SK-N-SH treated with all-trans-retinoic acid at 6 μM for 48 hours (cell line): ENCODE measurements around the gene DCLRE1C.

Source experiments
- ATAC-seq: fragments of 200-7000 bp; cut with Tn5 transposase; 3 replicates; pipeline ENCODE4 v1.9.1; 2020; ENCODE audit warnings: mild to moderate bottlenecking, moderate library complexity
- ARNTL ChIP-seq: fragments of 450-650 bp; formaldehyde crosslinking; IDR thresholded peaks from 2 replicates; pipeline ENCODE4 v1.5.0; 2020; ENCODE audit warnings: low read depth, mild to moderate bottlenecking, moderate library complexity, borderline replicate concordance
- BACH2 ChIP-seq: fragments of 250-450 bp; sonication (Bioruptor Pico); IDR thresholded peaks from 2 replicates; pipeline ENCODE4 v1.9.0; 2021; ENCODE audit warnings: mild to moderate bottlenecking, borderline replicate concordance
- CSDC2 ChIP-seq: fragments of 250-450 bp; sonication (Bioruptor Pico); IDR thresholded peaks from 2 replicates; pipeline ENCODE4 v1.5.0; 2020; ENCODE audit warnings: mild to moderate bottlenecking, moderate library complexity
- ESRRG ChIP-seq: fragments of 250-450 bp; sonication (Bioruptor Pico); IDR thresholded peaks from 2 replicates; pipeline ENCODE4 v1.6.1; 2021; ENCODE audit warnings: mild to moderate bottlenecking
- GLIS3 ChIP-seq: fragments of 250-450 bp; sonication (Bioruptor Pico); IDR thresholded peaks from 2 replicates; pipeline ENCODE4 v1.5.0; 2020; ENCODE audit warnings: mild to moderate bottlenecking, moderate library complexity
- ISL1 ChIP-seq: fragments of 250-450 bp; sonication (Bioruptor Pico); IDR thresholded peaks from 2 replicates; pipeline ENCODE4 v2.1.2; 2022; ENCODE audit warnings: mild to moderate bottlenecking, moderate library complexity
- OSR1 ChIP-seq: fragments of 250-450 bp; sonication (Bioruptor Pico); IDR thresholded peaks from 2 replicates; pipeline ENCODE4 v1.8.0; 2022; ENCODE audit warnings: moderate library complexity, mild to moderate bottlenecking, inconsistent platforms
- PPARA ChIP-seq: fragments of 250-450 bp; sonication (Bioruptor Pico); IDR thresholded peaks from 2 replicates; pipeline ENCODE4 v1.5.0; 2020; ENCODE audit warnings: mild to moderate bottlenecking, borderline replicate concordance
- RARB ChIP-seq: fragments of 250-450 bp; sonication (Bioruptor Pico); IDR thresholded peaks from 2 replicates; pipeline ENCODE4 v1.8.0; 2021; ENCODE audit warnings: mild to moderate bottlenecking, moderate library complexity
- SNAI2 ChIP-seq: fragments of 250-450 bp; sonication (Bioruptor Pico); IDR thresholded peaks from 2 replicates; pipeline ENCODE4 v1.5.0; 2020; ENCODE audit warnings: mild to moderate bottlenecking, moderate library complexity
- TCF4 ChIP-seq: fragments of 250-450 bp; sonication (Bioruptor Pico); IDR thresholded peaks from 2 replicates; pipeline ENCODE4 v1.8.0; 2021; ENCODE audit warnings: mild to moderate bottlenecking, moderate library complexity, borderline replicate concordance
- TOX ChIP-seq: fragments of 250-450 bp; sonication (Bioruptor Pico); IDR thresholded peaks from 2 replicates; pipeline ENCODE4 v1.8.0; 2021; ENCODE audit warnings: mild to moderate bottlenecking, moderate library complexity, borderline replicate concordance
- ZC3H10 ChIP-seq: fragments of 250-450 bp; sonication (Bioruptor Pico); IDR thresholded peaks from 2 replicates; pipeline ENCODE4 v1.5.1; 2021; ENCODE audit warnings: mild to moderate bottlenecking, moderate library complexity
- ZFP3 ChIP-seq: fragments of 250-450 bp; sonication (Bioruptor Pico); IDR thresholded peaks from 2 replicates; pipeline ENCODE4 v1.5.0; 2020; ENCODE audit warnings: mild to moderate bottlenecking, moderate library complexity
- ZFP30 ChIP-seq: fragments of 450-650 bp; formaldehyde crosslinking; IDR thresholded peaks from 2 replicates; pipeline ENCODE4 v1.5.0; 2022; ENCODE audit warnings: mild to moderate bottlenecking, moderate library complexity
- ZNF565 ChIP-seq: fragments of 450-650 bp; formaldehyde crosslinking; conservative IDR thresholded peaks from 2 replicates; pipeline ENCODE4 v1.5.0; 2020; ENCODE audit warnings: low read depth, mild to moderate bottlenecking, moderate library complexity
- ZNF70 ChIP-seq: fragments of 450-650 bp; formaldehyde crosslinking; IDR thresholded peaks from 2 replicates; pipeline ENCODE4 v1.5.0; 2020; ENCODE audit warnings: mild to moderate bottlenecking, moderate library complexity
- ZNF8 ChIP-seq: fragments of 450-650 bp; formaldehyde crosslinking; IDR thresholded peaks from 2 replicates; pipeline ENCODE4 v1.5.0; 2020; ENCODE audit warnings: mild to moderate bottlenecking, moderate library complexity
- TF ChIP-seq, protein P1 (sequence below): fragments of 250-450 bp; sonication (Bioruptor Pico); IDR thresholded peaks from 2 replicates; pipeline ENCODE4 v1.5.1; 2021; ENCODE audit warnings: mild to moderate bottlenecking, moderate library complexity
- TF ChIP-seq, protein P2 (sequence below): fragments of 250-450 bp; sonication (Bioruptor Pico); IDR thresholded peaks from 2 replicates; pipeline ENCODE4 v1.8.0; 2021; ENCODE audit warnings: low read depth, mild to moderate bottlenecking, moderate library complexity, borderline replicate concordance
- TF ChIP-seq, protein P3 (sequence below): fragments of 250-450 bp; sonication (Bioruptor Pico); IDR thresholded peaks from 2 replicates; pipeline ENCODE4 v1.8.0; 2020; ENCODE audit warnings: mild to moderate bottlenecking, moderate library complexity, borderline replicate concordance
- TF ChIP-seq, protein P4 (sequence below): fragments of 250-450 bp; sonication (Bioruptor Pico); IDR thresholded peaks from 2 replicates; pipeline ENCODE4 v1.5.0; 2020; ENCODE audit warnings: mild to moderate bottlenecking, moderate library complexity
- TF ChIP-seq, protein P5 (sequence below): fragments of 250-450 bp; sonication (Bioruptor Pico); IDR thresholded peaks from 2 replicates; pipeline ENCODE4 v1.5.1; 2020; ENCODE audit warnings: low read depth, mild to moderate bottlenecking, moderate library complexity

Gene DCLRE1C

DNA sequence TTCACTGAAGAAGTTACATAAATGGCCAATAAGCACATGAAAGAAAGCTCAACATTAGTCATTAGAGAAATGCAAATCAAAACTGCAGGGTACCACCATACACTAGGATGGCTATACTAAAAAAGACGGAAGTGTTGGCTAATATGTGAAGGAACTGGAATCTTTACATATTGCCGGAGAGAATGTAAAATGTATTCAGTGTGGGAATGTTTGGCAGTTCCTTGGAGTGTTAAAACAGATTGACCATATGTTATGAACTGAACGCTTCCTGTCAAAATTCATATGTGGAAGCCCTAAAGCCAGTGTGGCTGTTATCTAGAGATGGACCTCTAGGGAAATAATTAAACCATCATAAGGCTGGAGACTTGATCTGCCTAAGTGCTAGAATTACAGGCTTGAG is 42.1 kb downstream of the DCLRE1C start:
- no peak for ATAC-seq
- TF ChIP-seq ZNF565 = no peak
- no peak for TF ChIP-seq ISL1 (CRISPR knock-in tag)
- TF ChIP-seq OSR1 (CRISPR knock-in tag) = no peak
- TF ChIP-seq TOX (CRISPR knock-in tag) = no peak
- TF ChIP-seq, protein P1, sequence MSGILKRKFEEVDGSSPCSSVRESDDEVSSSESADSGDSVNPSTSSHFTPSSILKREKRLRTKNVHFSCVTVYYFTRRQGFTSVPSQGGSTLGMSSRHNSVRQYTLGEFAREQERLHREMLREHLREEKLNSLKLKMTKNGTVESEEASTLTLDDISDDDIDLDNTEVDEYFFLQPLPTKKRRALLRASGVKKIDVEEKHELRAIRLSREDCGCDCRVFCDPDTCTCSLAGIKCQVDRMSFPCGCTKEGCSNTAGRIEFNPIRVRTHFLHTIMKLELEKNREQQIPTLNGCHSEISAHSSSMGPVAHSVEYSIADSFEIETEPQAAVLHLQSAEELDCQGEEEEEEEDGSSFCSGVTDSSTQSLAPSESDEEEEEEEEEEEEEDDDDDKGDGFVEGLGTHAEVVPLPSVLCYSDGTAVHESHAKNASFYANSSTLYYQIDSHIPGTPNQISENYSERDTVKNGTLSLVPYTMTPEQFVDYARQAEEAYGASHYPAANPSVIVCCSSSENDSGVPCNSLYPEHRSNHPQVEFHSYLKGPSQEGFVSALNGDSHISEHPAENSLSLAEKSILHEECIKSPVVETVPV (CRISPR knock-in tag) = no peak
- TF ChIP-seq RARB (CRISPR knock-in tag) = no peak
- no peak for TF ChIP-seq ZC3H10 (CRISPR knock-in tag)
- TF ChIP-seq, protein P2, sequence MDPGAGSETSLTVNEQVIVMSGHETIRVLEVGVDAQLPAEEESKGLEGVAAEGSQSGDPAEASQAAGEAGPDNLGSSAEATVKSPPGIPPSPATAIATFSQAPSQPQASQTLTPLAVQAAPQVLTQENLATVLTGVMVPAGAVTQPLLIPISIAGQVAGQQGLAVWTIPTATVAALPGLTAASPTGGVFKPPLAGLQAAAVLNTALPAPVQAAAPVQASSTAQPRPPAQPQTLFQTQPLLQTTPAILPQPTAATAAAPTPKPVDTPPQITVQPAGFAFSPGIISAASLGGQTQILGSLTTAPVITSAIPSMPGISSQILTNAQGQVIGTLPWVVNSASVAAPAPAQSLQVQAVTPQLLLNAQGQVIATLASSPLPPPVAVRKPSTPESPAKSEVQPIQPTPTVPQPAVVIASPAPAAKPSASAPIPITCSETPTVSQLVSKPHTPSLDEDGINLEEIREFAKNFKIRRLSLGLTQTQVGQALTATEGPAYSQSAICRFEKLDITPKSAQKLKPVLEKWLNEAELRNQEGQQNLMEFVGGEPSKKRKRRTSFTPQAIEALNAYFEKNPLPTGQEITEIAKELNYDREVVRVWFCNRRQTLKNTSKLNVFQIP (CRISPR knock-in tag) = no peak
- no peak for TF ChIP-seq ZFP3
- TF ChIP-seq SNAI2 = no peak
- TF ChIP-seq BACH2 (CRISPR knock-in tag) = no peak
- TF ChIP-seq, protein P3, sequence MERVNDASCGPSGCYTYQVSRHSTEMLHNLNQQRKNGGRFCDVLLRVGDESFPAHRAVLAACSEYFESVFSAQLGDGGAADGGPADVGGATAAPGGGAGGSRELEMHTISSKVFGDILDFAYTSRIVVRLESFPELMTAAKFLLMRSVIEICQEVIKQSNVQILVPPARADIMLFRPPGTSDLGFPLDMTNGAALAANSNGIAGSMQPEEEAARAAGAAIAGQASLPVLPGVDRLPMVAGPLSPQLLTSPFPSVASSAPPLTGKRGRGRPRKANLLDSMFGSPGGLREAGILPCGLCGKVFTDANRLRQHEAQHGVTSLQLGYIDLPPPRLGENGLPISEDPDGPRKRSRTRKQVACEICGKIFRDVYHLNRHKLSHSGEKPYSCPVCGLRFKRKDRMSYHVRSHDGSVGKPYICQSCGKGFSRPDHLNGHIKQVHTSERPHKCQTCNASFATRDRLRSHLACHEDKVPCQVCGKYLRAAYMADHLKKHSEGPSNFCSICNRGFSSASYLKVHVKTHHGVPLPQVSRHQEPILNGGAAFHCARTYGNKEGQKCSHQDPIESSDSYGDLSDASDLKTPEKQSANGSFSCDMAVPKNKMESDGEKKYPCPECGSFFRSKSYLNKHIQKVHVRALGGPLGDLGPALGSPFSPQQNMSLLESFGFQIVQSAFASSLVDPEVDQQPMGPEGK (CRISPR knock-in tag) = no peak
- no peak for TF ChIP-seq CSDC2 (CRISPR knock-in tag)
- TF ChIP-seq, protein P4, sequence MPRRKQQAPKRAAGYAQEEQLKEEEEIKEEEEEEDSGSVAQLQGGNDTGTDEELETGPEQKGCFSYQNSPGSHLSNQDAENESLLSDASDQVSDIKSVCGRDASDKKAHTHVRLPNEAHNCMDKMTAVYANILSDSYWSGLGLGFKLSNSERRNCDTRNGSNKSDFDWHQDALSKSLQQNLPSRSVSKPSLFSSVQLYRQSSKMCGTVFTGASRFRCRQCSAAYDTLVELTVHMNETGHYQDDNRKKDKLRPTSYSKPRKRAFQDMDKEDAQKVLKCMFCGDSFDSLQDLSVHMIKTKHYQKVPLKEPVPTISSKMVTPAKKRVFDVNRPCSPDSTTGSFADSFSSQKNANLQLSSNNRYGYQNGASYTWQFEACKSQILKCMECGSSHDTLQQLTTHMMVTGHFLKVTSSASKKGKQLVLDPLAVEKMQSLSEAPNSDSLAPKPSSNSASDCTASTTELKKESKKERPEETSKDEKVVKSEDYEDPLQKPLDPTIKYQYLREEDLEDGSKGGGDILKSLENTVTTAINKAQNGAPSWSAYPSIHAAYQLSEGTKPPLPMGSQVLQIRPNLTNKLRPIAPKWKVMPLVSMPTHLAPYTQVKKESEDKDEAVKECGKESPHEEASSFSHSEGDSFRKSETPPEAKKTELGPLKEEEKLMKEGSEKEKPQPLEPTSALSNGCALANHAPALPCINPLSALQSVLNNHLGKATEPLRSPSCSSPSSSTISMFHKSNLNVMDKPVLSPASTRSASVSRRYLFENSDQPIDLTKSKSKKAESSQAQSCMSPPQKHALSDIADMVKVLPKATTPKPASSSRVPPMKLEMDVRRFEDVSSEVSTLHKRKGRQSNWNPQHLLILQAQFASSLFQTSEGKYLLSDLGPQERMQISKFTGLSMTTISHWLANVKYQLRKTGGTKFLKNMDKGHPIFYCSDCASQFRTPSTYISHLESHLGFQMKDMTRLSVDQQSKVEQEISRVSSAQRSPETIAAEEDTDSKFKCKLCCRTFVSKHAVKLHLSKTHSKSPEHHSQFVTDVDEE (CRISPR knock-in tag) = no peak
- TF ChIP-seq ARNTL = no peak
- TF ChIP-seq, protein P5, sequence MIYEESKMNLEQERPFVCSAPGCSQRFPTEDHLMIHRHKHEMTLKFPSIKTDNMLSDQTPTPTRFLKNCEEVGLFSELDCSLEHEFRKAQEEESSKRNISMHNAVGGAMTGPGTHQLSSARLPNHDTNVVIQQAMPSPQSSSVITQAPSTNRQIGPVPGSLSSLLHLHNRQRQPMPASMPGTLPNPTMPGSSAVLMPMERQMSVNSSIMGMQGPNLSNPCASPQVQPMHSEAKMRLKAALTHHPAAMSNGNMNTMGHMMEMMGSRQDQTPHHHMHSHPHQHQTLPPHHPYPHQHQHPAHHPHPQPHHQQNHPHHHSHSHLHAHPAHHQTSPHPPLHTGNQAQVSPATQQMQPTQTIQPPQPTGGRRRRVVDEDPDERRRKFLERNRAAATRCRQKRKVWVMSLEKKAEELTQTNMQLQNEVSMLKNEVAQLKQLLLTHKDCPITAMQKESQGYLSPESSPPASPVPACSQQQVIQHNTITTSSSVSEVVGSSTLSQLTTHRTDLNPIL (CRISPR knock-in tag) = no peak
- TF ChIP-seq, all 23 proteins: peak for 0

DNA sequence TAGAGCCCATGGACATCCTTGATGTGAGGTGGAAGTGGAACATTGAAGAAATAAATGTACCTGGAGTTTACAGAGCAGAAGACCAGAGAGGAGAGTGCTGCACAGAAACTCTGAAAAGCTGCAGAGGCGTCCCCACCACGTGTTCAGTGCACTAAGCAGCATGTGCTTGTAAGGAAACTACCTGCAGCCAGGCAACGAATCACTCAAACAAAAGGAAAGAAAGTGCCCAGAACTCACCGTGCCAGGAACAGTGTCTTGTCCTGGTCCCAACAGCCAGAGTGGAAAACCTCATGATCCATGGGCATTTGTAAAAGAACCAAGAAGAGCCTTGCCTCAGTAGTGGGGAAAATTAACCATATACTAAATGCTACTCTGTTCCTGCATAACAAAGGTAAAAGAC is 42.9 kb downstream of the DCLRE1C start:
- no peak for ATAC-seq
- TF ChIP-seq TCF4 (no peak), CSDC2 (CRISPR knock-in tag) (no peak), ZNF8 (CRISPR knock-in tag) (no peak), ESRRG (no peak), BACH2 (CRISPR knock-in tag) (no peak), GLIS3 (no peak), RARB (CRISPR knock-in tag) (no peak), ZFP3 (no peak), SNAI2 (no peak), ZNF70 (CRISPR knock-in tag) (no peak), ZFP30 (CRISPR knock-in tag) (no peak), PPARA (CRISPR knock-in tag) (no peak), TOX (CRISPR knock-in tag) (no peak)
- TF ChIP-seq, protein P1 (CRISPR knock-in tag) = no peak
- TF ChIP-seq, protein P3 (CRISPR knock-in tag) = no peak
- TF ChIP-seq, protein P2 (CRISPR knock-in tag) = no peak
